Stimulated activated CD4-positive, alpha-beta T cell treated with anti-CD3 and anti-CD28 coated beads, Interleukin-2, amount 100 ng/mL, for 24 hours (primary cell): ENCODE measurements around the gene CYTH2.

Source experiments
- DNase-seq, 2 donors: peaks; one replicate each; pipeline ENCODE4 v3.0.0-alpha.2; 2020

Gene CYTH2

GRCh38 chr19:48454150-48454730 lies 14.9 kb upstream of the CYTH2 start:
- no peak for DNase-seq

- DNase-seq, result no peak
Measured at GRCh38 chr19:48455171-48455907, 13.8 kb upstream of the CYTH2 start, which contains the start of gene KCNJ14. Gene KCNJ14 (plus strand): TSS chr19:48455574. CDS start chr19:48461725, 6,151 bp downstream.

GRCh38 chr19:48455908-48456562 lies 13.1 kb upstream of the CYTH2 start:
- DNase-seq, result no peak

DNA sequence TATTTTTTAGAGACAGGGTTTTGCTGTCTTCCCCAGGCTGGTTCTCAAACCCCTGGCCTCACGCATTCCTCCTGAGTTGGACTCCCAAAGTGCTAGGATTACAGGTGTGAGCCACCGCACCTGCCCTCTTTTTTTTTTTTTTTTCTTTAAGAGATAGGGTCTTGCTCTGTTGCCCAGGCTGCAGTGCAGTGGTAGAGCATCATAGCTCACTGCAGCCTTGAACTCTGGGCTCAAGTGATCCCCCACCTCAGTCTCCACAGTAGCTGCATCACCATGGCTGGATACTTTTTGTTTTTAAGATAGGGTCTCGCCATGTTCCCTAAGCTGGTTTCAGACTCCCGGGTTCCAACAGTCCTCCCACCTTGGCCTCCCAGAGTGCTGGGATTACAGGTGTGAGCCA lies 12.3 kb upstream of the CYTH2 start:
- no peak for DNase-seq

DNA sequence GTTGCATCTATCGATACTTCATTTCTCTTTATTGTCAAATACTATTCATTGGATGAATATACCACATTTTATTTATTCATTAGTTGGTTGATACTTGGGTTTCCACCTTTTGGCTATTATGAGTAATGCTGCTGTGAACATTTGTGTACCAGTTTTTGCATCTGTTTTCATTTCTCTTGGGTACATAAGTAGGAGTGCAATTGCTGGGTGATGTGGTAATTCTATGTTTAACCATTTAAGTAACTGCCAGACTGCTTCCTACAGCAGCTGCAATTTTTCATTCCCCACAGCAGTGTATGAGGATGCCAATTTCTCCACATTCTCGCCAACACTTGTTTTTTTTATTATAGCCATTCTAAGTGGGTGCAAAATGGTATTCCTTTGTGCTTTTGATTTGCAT lies 11.2 kb upstream of the CYTH2 start:
- no peak for DNase-seq

DNA sequence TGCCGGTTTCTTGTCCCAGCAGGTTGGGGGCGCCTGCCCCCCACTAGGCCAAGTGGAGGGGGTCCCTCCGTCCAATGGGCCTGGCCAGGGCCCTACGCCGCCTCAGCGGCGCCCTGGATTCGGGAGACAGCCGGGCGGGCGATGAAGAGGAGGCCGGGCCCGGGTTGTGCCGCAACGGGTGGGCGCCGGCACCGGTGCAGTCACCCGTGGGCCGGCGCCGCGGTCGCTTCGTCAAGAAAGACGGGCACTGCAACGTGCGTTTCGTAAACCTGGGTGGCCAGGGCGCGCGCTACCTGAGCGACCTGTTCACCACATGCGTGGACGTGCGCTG lies 7.6 kb upstream of the CYTH2 start:
- no peak for DNase-seq

GRCh38 chr19:48461982-48462655 lies 7.0 kb upstream of the CYTH2 start:
- no peak for DNase-seq

DNA sequence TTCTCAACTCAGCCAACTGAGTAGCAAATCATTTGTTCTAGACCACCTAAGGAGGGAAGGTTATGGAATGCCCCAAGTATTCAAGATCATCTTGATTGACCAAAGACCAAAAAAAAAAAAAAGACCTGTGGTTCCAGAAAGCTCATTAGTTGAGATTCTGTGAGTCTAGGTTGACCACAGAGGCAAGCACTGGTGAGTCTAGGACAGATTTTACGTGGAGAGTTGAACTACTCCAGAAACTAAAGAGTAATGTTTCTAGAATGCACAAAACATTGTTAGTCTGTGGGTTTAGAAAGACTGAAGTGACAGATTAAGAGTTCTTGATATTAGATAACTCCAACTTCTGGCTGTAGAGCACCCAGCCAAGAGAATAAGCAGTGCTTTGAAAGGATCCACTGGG lies 4.0 kb upstream of the CYTH2 start:
- no peak for DNase-seq

DNA sequence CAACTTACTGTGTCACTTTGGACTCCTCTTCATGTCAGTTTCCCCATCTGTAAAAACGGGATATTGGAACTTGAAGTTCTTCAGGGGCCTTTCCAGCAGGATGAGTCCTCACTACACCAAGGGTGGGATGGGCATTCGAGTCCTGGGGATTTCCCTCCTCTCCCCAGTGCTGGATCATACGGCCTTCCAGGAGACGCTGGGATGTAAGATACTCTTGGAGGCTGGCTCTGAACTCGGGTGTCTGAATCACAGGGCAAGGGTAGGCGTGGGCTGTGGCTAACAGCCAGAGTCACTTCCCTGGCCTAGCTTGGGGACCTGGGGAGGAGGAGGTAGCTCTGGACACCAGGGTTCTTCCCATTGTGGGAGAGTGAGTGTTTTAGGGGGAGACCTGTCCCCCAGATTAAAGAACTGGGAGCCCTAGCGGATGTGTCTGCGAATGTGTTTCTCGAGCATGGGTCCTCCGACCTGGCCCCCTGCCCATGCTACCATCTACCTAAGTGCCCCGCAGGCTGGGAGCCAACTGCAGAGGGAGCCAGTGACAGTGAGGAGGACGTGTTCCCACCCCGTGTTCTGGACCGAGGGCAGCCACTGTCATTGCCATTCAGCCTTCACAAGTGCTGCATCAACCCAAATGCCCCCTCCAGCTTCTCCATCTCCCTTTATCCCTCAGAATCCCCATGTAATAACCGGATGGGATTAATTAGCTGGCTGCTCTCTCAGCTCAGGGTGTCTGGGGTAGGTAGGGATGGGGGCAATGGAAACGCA lies 2.4 kb upstream of the CYTH2 start:
- no peak for DNase-seq

- DNase-seq, result peak; percentile 99
Measured at GRCh38 chr19:48468772-48469288, 339 bp upstream of the CYTH2 start.

- no peak for DNase-seq
Measured at GRCh38 chr19:48469934-48470680, 938 bp downstream of the CYTH2 start.

- no peak for DNase-seq
Measured at GRCh38 chr19:48470856-48471255, 1.7 kb downstream of the CYTH2 start.

DNA sequence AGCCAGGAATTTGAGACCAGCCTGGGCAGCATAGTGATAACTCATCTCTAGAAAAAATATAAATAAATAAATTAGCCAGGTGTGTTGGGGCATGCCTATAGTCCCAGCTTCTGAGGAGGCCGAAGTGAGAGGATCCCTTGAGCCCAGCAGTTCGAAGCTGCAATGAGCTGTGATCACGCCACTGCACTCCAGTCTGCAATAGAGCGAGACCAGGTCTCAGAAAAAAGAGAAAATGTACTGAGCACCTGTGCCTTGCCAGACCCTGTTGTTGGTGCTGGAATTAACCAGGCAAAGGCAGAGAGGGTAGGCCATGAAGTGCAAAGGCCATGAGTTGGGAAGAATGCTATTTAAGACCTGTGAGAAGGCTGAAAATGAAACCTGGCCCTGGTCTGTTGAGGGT lies 2.7 kb downstream of the CYTH2 start:
- DNase-seq, result no peak

GRCh38 chr19:48473161-48473966 lies 4.2 kb downstream of the CYTH2 start:
- no peak for DNase-seq

- no peak for DNase-seq
Measured at GRCh38 chr19:48474084-48474592, 5.0 kb downstream of the CYTH2 start.

GRCh38 chr19:48475369-48476068 lies 6.3 kb downstream of the CYTH2 start:
- DNase-seq, result no peak

GRCh38 chr19:48476176-48476575 lies 7.0 kb downstream of the CYTH2 start:
- DNase-seq, result no peak

DNA sequence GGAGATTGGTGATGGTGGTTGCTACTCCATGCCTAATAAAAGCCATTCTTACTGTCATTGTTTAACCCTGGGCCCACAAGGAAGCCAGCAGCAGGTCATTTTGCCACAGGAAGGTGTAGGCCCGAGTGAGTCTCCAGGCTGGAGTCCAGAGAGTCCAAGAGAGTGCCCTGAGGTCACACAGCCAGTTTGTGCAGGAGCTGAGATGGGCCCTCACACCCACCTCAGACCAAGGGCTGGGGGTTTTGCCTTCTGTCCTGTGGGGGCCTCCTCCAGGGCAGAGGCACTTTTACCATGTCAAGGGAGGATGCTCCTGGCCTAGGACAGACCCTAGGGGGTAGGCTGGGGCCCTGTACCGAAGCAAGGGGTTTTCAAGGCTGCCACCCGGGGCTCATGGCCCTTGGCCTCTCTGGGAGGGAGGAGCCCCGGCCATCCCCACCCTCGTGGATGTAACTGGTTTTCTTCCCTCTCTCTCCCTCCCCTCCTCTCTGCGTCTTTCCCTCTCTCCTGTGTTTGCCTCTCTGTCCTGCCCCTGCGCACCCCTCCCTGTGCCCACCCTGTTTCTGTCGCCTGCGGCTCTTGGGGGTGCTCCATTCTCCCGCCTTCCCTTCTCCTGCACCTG lies 8.0 kb downstream of the CYTH2 start:
- no peak for DNase-seq

GRCh38 chr19:48477698-48478338 lies 8.6 kb downstream of the CYTH2 start:
- DNase-seq, result no peak
